ENCODE measurements around the gene MBNL1.

Gene MBNL1

GRCh38 chr3:152304160-152304559 lies 35.4 kb downstream of the MBNL1 start (continued):
- TF ChIP-seq, protein P1, sequence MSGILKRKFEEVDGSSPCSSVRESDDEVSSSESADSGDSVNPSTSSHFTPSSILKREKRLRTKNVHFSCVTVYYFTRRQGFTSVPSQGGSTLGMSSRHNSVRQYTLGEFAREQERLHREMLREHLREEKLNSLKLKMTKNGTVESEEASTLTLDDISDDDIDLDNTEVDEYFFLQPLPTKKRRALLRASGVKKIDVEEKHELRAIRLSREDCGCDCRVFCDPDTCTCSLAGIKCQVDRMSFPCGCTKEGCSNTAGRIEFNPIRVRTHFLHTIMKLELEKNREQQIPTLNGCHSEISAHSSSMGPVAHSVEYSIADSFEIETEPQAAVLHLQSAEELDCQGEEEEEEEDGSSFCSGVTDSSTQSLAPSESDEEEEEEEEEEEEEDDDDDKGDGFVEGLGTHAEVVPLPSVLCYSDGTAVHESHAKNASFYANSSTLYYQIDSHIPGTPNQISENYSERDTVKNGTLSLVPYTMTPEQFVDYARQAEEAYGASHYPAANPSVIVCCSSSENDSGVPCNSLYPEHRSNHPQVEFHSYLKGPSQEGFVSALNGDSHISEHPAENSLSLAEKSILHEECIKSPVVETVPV (CRISPR knock-in tag; IDR thresholded peaks at IDR 0.05), result no peak
- TF ChIP-seq TOX (CRISPR knock-in tag; IDR thresholded peaks at IDR 0.05; ENCODE audit: borderline replicate concordance), result no peak
- no peak for TF ChIP-seq ZNF565 (CRISPR knock-in tag; conservative IDR thresholded peaks at IDR 0.05; ENCODE audit: low read depth)
- TF ChIP-seq ARNTL (CRISPR knock-in tag; IDR thresholded peaks at IDR 0.05; ENCODE audit: borderline replicate concordance, low read depth), result no peak

DNA sequence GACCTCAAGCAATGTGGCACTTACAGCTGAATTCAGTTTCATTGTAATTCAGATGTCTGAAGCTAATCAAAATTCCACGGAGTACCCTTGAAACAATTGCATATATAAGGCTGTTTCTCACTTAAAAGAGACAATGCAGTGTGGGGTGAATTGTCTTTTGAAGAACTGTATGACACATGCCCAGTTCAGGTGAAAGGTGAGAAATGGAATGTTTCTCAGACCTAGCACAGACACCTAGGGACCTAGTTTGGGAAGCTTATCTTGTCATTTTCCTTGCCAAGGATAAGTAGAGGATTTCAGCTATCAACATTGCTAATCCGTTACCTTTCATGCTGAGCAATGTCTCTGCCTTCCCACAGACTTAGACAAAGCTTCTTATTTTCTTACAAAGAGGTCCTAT lies 36.3 kb downstream of the MBNL1 start:
- no peak for ATAC-seq
- TF ChIP-seq, protein P2, sequence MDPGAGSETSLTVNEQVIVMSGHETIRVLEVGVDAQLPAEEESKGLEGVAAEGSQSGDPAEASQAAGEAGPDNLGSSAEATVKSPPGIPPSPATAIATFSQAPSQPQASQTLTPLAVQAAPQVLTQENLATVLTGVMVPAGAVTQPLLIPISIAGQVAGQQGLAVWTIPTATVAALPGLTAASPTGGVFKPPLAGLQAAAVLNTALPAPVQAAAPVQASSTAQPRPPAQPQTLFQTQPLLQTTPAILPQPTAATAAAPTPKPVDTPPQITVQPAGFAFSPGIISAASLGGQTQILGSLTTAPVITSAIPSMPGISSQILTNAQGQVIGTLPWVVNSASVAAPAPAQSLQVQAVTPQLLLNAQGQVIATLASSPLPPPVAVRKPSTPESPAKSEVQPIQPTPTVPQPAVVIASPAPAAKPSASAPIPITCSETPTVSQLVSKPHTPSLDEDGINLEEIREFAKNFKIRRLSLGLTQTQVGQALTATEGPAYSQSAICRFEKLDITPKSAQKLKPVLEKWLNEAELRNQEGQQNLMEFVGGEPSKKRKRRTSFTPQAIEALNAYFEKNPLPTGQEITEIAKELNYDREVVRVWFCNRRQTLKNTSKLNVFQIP (CRISPR knock-in tag; IDR thresholded peaks at IDR 0.05; ENCODE audit: borderline replicate concordance, low read depth), result no peak
- TF ChIP-seq RARB (CRISPR knock-in tag; IDR thresholded peaks at IDR 0.05), result no peak
- TF ChIP-seq, protein P3, sequence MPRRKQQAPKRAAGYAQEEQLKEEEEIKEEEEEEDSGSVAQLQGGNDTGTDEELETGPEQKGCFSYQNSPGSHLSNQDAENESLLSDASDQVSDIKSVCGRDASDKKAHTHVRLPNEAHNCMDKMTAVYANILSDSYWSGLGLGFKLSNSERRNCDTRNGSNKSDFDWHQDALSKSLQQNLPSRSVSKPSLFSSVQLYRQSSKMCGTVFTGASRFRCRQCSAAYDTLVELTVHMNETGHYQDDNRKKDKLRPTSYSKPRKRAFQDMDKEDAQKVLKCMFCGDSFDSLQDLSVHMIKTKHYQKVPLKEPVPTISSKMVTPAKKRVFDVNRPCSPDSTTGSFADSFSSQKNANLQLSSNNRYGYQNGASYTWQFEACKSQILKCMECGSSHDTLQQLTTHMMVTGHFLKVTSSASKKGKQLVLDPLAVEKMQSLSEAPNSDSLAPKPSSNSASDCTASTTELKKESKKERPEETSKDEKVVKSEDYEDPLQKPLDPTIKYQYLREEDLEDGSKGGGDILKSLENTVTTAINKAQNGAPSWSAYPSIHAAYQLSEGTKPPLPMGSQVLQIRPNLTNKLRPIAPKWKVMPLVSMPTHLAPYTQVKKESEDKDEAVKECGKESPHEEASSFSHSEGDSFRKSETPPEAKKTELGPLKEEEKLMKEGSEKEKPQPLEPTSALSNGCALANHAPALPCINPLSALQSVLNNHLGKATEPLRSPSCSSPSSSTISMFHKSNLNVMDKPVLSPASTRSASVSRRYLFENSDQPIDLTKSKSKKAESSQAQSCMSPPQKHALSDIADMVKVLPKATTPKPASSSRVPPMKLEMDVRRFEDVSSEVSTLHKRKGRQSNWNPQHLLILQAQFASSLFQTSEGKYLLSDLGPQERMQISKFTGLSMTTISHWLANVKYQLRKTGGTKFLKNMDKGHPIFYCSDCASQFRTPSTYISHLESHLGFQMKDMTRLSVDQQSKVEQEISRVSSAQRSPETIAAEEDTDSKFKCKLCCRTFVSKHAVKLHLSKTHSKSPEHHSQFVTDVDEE (CRISPR knock-in tag; IDR thresholded peaks at IDR 0.05), result no peak
- TF ChIP-seq ARNTL (CRISPR knock-in tag; IDR thresholded peaks at IDR 0.05; ENCODE audit: borderline replicate concordance, low read depth), result no peak
- no peak for TF ChIP-seq SNAI2 (CRISPR knock-in tag; IDR thresholded peaks at IDR 0.05)

- TF ChIP-seq ZFP30 (CRISPR knock-in tag; IDR thresholded peaks at IDR 0.05) (no peak), PPARA (CRISPR knock-in tag; IDR thresholded peaks at IDR 0.05; ENCODE audit: borderline replicate concordance) (no peak), BACH2 (CRISPR knock-in tag; IDR thresholded peaks at IDR 0.05; ENCODE audit: borderline replicate concordance) (no peak), RARB (CRISPR knock-in tag; IDR thresholded peaks at IDR 0.05) (no peak), TCF4 (CRISPR knock-in tag; IDR thresholded peaks at IDR 0.05; ENCODE audit: borderline replicate concordance) (no peak), TOX (CRISPR knock-in tag; IDR thresholded peaks at IDR 0.05; ENCODE audit: borderline replicate concordance) (no peak), ZC3H10 (CRISPR knock-in tag; IDR thresholded peaks at IDR 0.05) (no peak), GLIS3 (CRISPR knock-in tag; IDR thresholded peaks at IDR 0.05) (no peak)
- TF ChIP-seq, protein P1 (CRISPR knock-in tag; IDR thresholded peaks at IDR 0.05), result no peak
- TF ChIP-seq, protein P4, sequence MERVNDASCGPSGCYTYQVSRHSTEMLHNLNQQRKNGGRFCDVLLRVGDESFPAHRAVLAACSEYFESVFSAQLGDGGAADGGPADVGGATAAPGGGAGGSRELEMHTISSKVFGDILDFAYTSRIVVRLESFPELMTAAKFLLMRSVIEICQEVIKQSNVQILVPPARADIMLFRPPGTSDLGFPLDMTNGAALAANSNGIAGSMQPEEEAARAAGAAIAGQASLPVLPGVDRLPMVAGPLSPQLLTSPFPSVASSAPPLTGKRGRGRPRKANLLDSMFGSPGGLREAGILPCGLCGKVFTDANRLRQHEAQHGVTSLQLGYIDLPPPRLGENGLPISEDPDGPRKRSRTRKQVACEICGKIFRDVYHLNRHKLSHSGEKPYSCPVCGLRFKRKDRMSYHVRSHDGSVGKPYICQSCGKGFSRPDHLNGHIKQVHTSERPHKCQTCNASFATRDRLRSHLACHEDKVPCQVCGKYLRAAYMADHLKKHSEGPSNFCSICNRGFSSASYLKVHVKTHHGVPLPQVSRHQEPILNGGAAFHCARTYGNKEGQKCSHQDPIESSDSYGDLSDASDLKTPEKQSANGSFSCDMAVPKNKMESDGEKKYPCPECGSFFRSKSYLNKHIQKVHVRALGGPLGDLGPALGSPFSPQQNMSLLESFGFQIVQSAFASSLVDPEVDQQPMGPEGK (CRISPR knock-in tag; IDR thresholded peaks at IDR 0.05; ENCODE audit: borderline replicate concordance), result no peak
- ATAC-seq, result peak; percentile 16
These were observed 39.2 kb downstream of the MBNL1 start for GRCh38 chr3:152307829-152308474.

DNA sequence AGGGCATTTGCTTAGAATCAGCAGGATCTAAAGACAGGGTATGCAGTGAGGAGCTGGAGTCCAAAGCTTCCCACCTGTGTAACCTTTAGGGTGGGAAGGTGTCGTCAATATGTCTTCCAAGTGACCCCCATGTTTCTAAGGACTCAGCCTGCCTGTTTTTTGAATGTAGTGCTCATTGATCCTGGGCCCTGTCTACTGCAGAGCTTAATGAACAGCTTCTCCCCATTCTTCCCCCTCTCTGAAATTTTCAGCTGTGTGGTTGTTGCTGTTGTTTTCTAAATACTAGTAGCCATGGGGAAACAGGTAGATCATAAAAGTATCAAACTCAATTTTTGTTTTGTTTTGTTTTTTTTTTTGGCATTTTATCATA lies 39.7 kb downstream of the MBNL1 start:
- ATAC-seq, result peak; percentile 6; the same call in 2 of the 3 replicates
- TF ChIP-seq ZNF565 (CRISPR knock-in tag; conservative IDR thresholded peaks at IDR 0.05; ENCODE audit: low read depth) (no peak), PPARA (CRISPR knock-in tag; IDR thresholded peaks at IDR 0.05; ENCODE audit: borderline replicate concordance) (no peak), GLIS3 (CRISPR knock-in tag; IDR thresholded peaks at IDR 0.05) (no peak), ZNF8 (CRISPR knock-in tag; IDR thresholded peaks at IDR 0.05) (no peak), TOX (CRISPR knock-in tag; IDR thresholded peaks at IDR 0.05; ENCODE audit: borderline replicate concordance) (no peak), SNAI2 (CRISPR knock-in tag; IDR thresholded peaks at IDR 0.05) (no peak), ZNF70 (CRISPR knock-in tag; IDR thresholded peaks at IDR 0.05) (no peak), RARB (CRISPR knock-in tag; IDR thresholded peaks at IDR 0.05) (no peak), ZFP30 (CRISPR knock-in tag; IDR thresholded peaks at IDR 0.05) (no peak), CSDC2 (CRISPR knock-in tag; IDR thresholded peaks at IDR 0.05) (no peak), ZC3H10 (CRISPR knock-in tag; IDR thresholded peaks at IDR 0.05) (no peak), OSR1 (CRISPR knock-in tag; IDR thresholded peaks at IDR 0.05) (no peak)
- TF ChIP-seq, protein P4 (CRISPR knock-in tag; IDR thresholded peaks at IDR 0.05; ENCODE audit: borderline replicate concordance), result no peak
- TF ChIP-seq, protein P2 (CRISPR knock-in tag; IDR thresholded peaks at IDR 0.05; ENCODE audit: borderline replicate concordance, low read depth), result no peak
